HG02885 (cell line): ENCODE results near the gene TAF9.
"Not testable (repeated sequence)": the region's sequence is repeated elsewhere in the genome, so short reads cannot be mapped to it uniquely, and the experiment has no call there.

ENCODE experiments used
- ATAC-seq: cut with Tn5 transposase; IDR thresholded peaks from one replicate; pipeline ENCODE4 v1.9.1; 2021; ENCODE audit warnings: mild to moderate bottlenecking; ENCODE audit not compliant: unreplicated experiment, poor library complexity

The TAF9 gene

GRCh38 chr5:69341520-69342161 is 27.7 kb downstream of the TAF9 start:
- ATAC-seq = no peak

GRCh38 chr5:69335341-69335935 is 33.9 kb downstream of the TAF9 start:
- no peak for ATAC-seq

- ATAC-seq = peak; percentile 57
Observed at GRCh38 chr5:69334793-69335268, 34.5 kb downstream of the TAF9 start.

GRCh38 chr5:69333668-69334315 is 35.5 kb downstream of the TAF9 start:
- ATAC-seq = not testable (repeated sequence)

GRCh38 chr5:69331528-69332445 is 37.5 kb downstream of the TAF9 start:
- ATAC-seq = no peak

GRCh38 chr5:69329905-69330489 is 39.3 kb downstream of the TAF9 start:
- ATAC-seq = no peak

- no peak for ATAC-seq
Observed at GRCh38 chr5:69326365-69326764, 43.0 kb downstream of the TAF9 start.

- ATAC-seq = no peak
Observed at GRCh38 chr5:69317391-69317790, 51.9 kb downstream of the TAF9 start.

GRCh38 chr5:69315972-69316371 is 53.3 kb downstream of the TAF9 start:
- ATAC-seq = no peak
